Activated CD8-positive, alpha-beta memory T cell treated with anti-CD3 and anti-CD28 coated beads for 48 hours (primary cell): ENCODE data around the gene ARHGEF6.

Experiments
- DNase-seq, 3 experiments: peaks; one replicate each; pipeline ENCODE4 v3.0.0-alpha.2; 2020; ENCODE audit warnings: low read depth in 2 of 3, low spot score in 2 of 3

ARHGEF6 gene

DNA sequence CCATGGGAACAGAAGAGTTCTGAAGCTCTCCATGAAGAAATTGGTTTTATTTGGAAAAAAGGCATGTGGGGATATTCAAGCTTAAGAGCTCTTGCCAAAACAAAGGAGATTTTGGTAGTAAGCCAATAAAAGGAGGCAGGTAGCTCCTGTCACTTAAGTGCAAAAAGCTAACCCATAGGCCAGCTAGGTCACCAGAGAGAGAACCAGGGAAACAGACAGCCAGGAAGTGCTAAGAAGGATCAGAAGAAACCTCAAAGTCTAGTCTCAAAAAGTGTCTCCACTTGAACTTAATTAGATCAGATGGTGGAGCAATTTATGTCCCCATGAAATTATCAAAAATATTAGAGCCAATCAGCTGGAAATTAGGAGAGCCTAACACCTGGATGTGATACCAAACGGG lies 83.6 kb downstream of the ARHGEF6 start:
- no peak for DNase-seq

- DNase-seq = no peak
Measured at GRCh38 chrX:136694431-136695087, 86.2 kb downstream of the ARHGEF6 start.

DNA sequence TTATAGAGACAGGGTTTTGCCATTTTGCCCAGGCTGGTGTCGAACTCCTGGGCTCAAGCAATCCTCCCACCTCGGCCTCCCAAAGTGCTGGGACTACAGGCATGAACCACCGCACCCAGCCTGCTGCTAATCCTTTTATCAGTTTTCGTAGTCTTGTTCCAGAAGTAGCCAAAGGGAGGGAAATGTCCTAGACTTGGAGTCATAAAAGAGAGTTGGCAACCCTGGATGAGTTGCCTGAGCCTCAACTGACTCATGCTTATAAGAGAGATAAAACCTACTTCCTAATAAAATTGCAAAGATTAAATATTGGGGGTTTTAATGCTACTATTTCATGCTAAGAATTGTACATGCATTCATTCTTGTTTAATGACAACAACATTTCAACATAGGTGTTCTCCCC lies 88.5 kb downstream of the ARHGEF6 start:
- no peak for DNase-seq

- DNase-seq = no peak
Measured at GRCh38 chrX:136691028-136691809, 89.5 kb downstream of the ARHGEF6 start.

DNA sequence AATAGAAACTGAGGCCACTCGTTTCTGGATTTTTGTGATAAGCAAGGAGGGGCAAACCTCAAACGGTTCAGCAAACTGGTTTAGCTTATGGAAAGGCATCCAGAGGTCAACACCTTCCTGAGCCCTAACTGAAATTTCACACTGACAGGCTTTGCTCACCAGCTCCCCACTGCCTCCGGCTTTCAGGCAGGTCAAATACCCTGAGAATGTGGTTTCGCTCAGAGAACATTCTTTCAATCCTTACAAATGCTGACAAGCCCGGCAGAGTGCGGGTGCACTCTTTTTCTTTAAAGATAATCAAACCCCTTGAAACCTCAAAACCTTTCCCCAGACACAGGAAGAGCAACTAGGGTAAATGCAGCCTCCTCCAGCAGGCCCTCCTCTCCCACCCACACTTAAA lies 91.3 kb downstream of the ARHGEF6 start:
- DNase-seq = no peak

GRCh38 chrX:136687457-136687856 lies 93.3 kb downstream of the ARHGEF6 start:
- DNase-seq = no peak

GRCh38 chrX:136684120-136684519 lies 96.6 kb downstream of the ARHGEF6 start:
- no peak for DNase-seq

DNA sequence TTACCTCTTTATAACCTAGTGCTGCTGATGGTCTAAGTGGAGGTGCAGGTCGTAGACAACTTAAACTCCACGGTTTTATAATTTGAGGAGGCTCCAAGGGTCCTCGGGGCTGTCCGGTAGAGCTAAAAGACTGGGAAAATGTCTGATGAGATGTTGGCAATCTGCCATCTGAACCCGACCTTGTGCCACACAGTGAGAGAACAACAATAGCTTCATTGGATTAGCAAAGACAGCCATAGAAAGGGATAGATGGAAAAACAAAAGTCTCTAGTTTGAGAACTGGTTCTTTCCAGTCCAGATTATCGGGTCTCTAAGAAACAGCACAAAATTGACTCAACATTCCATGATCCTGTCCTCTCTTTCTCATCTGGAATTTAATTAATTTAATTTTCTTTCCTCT lies 101.2 kb downstream of the ARHGEF6 start:
- DNase-seq = no peak

GRCh38 chrX:136674270-136674985 lies 106.3 kb downstream of the ARHGEF6 start:
- no peak for DNase-seq

- no peak for DNase-seq
Measured at GRCh38 chrX:136671006-136671610, 109.6 kb downstream of the ARHGEF6 start.

- DNase-seq = no peak
Measured at GRCh38 chrX:136667446-136668168, 113.1 kb downstream of the ARHGEF6 start.

DNA sequence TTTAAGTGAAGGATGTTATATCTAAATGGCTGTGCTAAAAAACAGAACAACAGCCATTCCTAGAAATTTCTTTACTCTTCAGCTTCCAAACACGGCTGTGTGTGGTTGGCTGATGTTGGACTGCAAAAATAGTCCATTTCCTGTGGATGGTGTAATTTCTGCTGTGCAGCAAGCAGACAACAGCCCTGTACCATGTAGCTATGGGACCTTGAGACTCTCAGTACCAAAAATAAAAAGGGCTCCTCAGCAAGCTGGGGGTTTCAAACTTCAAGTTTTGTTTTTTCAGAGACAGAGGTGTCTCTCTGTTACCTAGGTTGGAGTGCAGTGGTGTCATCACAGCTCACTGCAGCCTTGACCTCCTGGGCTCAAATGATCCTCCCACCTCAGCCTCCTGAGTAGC lies 114.6 kb downstream of the ARHGEF6 start:
- DNase-seq = no peak

- DNase-seq = no peak
Measured at GRCh38 chrX:136665258-136665900, 115.4 kb downstream of the ARHGEF6 start.

GRCh38 chrX:136662976-136663375 lies 117.8 kb downstream of the ARHGEF6 start:
- no peak for DNase-seq

DNA sequence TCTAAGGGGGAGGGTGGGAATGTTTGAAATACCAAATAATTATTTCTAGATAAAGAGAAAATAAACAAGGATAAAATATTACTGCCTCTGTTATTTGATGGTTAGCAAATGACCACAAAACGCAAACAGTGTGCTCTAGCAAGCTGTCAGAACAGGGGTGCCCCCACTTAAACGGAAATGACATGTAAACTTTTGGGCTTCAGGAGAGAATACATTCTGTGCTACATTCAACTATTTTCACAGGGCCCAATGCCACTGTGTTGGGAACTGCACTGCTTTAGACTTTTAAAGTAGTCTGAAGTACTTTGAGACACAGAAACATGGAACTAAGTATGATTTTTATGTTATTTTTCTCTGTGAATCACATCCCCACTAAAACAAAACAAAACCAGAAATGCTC lies 118.6 kb downstream of the ARHGEF6 start:
- no peak for DNase-seq

DNA sequence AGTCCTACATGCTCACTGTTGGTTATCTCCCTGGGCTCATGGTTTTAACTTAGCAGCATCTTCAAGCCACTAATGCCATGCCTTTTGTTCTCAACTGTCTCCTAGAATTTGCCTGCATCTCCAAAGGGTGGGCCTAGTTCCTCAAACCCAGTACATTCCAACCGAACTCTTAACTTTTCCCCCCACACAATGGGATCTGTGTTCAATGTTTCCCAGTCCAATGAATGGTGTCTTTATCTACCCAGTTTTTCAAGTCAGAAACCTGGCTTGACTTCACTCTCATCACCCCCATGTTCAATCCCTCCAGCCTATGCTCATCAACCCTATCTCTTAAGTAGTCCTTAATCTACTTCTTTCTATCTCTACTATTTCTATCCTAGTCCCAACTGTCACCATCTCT lies 119.8 kb downstream of the ARHGEF6 start:
- no peak for DNase-seq

DNA sequence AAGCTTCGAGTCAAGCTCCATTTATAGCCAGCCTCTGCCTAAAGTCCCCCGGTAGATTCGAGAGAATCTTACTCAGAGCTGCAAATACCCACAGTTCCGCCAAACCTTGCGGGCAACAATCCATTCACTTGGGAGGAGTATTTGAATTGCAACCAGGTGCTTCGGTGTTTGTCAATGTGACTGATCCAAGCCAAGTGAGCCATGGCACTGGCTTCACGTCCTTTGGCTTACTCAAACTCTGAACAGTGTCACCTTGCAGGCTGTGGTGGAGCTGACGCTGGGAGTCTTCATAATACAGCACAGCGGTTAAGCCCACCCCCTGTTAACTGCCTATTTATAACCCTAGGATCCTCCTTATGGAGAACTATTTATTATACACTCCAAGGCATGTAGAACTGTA lies 121.6 kb downstream of the ARHGEF6 start:
- DNase-seq = no peak

GRCh38 chrX:136658151-136658550 lies 122.6 kb downstream of the ARHGEF6 start:
- no peak for DNase-seq

DNA sequence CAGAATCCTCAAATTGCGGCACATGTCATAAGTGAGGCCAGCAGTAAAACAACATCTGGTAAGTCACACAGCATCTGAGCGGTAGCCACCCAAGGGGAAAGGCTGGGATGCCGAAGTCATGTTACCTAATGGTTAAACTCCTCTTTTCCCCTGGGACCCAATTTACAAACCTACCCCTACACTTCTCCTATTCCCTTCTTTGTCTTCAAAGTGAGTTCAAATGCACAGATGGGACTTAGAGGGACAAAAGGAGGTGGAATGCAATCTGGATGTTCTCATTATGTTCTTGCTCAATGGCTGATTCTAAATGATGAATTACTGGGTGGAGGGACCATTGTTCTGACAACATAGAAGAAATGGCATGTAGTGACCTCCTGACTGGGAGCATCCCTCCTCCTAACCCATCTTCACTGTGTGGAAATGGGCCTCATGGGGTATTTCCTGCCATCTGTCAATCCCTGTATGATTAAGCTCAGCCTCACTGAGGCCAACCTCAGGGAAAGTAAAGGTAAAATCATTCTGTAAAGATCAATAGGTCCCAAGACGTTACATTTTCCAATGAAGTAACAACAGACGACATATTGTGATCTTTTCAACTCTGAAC lies 124.3 kb downstream of the ARHGEF6 start:
- DNase-seq = no peak
